Ovary (tissue), 3 donors: ENCODE measurements around the gene GRM6.

Experiments used
- CTCF ChIP-seq, 3 donors: fragments of 450-650 bp in 2 of 3; fragments of 200-600 bp in 1 of 3; IDR thresholded peaks; one replicate each; pipeline versions ENCODE4 v1.5.1 to v1.8.0; 2016 to 2022; ENCODE audit warnings: antibody characterized with exemption in 3 of 3, mild to moderate bottlenecking in 1 of 3
- EP300 ChIP-seq: sonication (generic); formaldehyde crosslinking; IDR thresholded peaks from one replicate; pipeline ENCODE4 v1.6.1; 2017; ENCODE audit warnings: antibody characterized with exemption
- POLR2A ChIP-seq: fragments of 450-650 bp; IDR thresholded peaks from one replicate; pipeline ENCODE4 v1.6.1; 2017; ENCODE audit warnings: antibody characterized with exemption, mild to moderate bottlenecking, moderate library complexity
- donor health status: DM: no; HTN: no; CAD: no.

GRCh38 chr5:178981381-178981780 lies 13.7 kb downstream of the GRM6 start:
- TF ChIP-seq CTCF (IDR thresholded peaks at IDR 0.05): no peak
- no peak for TF ChIP-seq EP300
- no peak for TF ChIP-seq POLR2A
